NT2/D1 (cell line): ENCODE measurements around the gene ADAMTS7.

ENCODE experiments used
- DNase-seq: peaks from one replicate; pipeline ENCODE4 v3.0.0-alpha.2; 2011; ENCODE audit warnings: low read depth, low spot score
- H3K27me3 ChIP-seq: 2 replicates; pipeline ENCODE4 v1.6.0; 2011; ENCODE audit warnings: mild to moderate bottlenecking; ENCODE audit not compliant: insufficient read length, insufficient read depth
- H3K36me3 ChIP-seq: 2 replicates; pipeline ENCODE4 v1.6.1; 2011; ENCODE audit warnings: mild to moderate bottlenecking, low read length, mixed read lengths; ENCODE audit not compliant: insufficient read depth, insufficient read length
- H3K4me1 ChIP-seq: 2 replicates; pipeline ENCODE4 v1.5.1; 2011; ENCODE audit not compliant: insufficient read depth, insufficient read length
- H3K4me3 ChIP-seq: 2 replicates; pipeline ENCODE4 v1.5.1; 2011; ENCODE audit warnings: low read depth; ENCODE audit not compliant: insufficient read length
- H3K9ac ChIP-seq: 2 replicates; pipeline ENCODE4 v1.6.0; 2011; ENCODE audit warnings: low read depth; ENCODE audit not compliant: insufficient read length
- H3K9me3 ChIP-seq: 2 replicates; pipeline ENCODE4 v1.5.1; 2011; ENCODE audit warnings: mild to moderate bottlenecking, low read length; ENCODE audit not compliant: insufficient read depth
- SUZ12 ChIP-seq: IDR thresholded peaks from 2 replicates; pipeline ENCODE4 v1.6.1; 2011; ENCODE audit not compliant: insufficient read length, insufficient read depth; ENCODE audit errors: extremely low read depth
- YY1 ChIP-seq: IDR thresholded peaks from 2 replicates; pipeline ENCODE4 v1.6.1; 2011; ENCODE audit not compliant: insufficient read length, insufficient read depth
- ZNF274 ChIP-seq: IDR thresholded peaks from 2 replicates; pipeline ENCODE4 v1.6.1; 2011; ENCODE audit warnings: mild to moderate bottlenecking, low read depth, low read length

Gene ADAMTS7

GRCh38 chr15:78716651-78717050 is 94.6 kb downstream of the ADAMTS7 start:
- Histone ChIP-seq H3K4me1 (no peaks in the 10 kb centered on the region), H3K4me3 (no peak overlapping the region), H3K9ac (no peak overlapping the region), H3K9me3 (peaks cover 37% of the 10 kb centered on the region), H3K36me3 (no peaks in the 10 kb centered on the region), H3K27me3 (no peaks in the 10 kb centered on the region)
- TF ChIP-seq YY1 (no peak), ZNF274 (no peak), SUZ12 (no peak)
- DNase-seq = no peak

GRCh38 chr15:78715930-78716329 is 95.3 kb downstream of the ADAMTS7 start:
- Histone ChIP-seq H3K9me3 (peaks cover 37% of the 10 kb centered on the region), H3K36me3 (no peaks in the 10 kb centered on the region), H3K9ac (no peak overlapping the region), H3K27me3 (no peaks in the 10 kb centered on the region), H3K4me3 (no peak overlapping the region), H3K4me1 (no peaks in the 10 kb centered on the region)
- no peak for DNase-seq
- TF ChIP-seq SUZ12 = no peak
- TF ChIP-seq YY1 = no peak
- TF ChIP-seq ZNF274 = no peak

- DNase-seq = no peak
- H3K4me3 ChIP-seq = no peak overlapping the region
- no peaks in the 10 kb centered on the region for H3K27me3 ChIP-seq
- no peak overlapping the region for H3K9ac ChIP-seq
- TF ChIP-seq YY1 (no peak), ZNF274 (no peak), SUZ12 (no peak)
- peaks cover 37% of the 10 kb centered on the region for H3K9me3 ChIP-seq
- H3K4me1 ChIP-seq = no peaks in the 10 kb centered on the region
- no peaks in the 10 kb centered on the region for H3K36me3 ChIP-seq
Observed at GRCh38 chr15:78715434-78715833, 95.8 kb downstream of the ADAMTS7 start.

GRCh38 chr15:78714890-78715289 is 96.4 kb downstream of the ADAMTS7 start:
- no peaks in the 10 kb centered on the region for H3K36me3 ChIP-seq
- no peak overlapping the region for H3K9ac ChIP-seq
- peaks cover 4% of the 10 kb centered on the region for H3K27me3 ChIP-seq
- H3K4me1 ChIP-seq = no peaks in the 10 kb centered on the region
- no peak for TF ChIP-seq ZNF274
- no peak for TF ChIP-seq SUZ12
- TF ChIP-seq YY1 = no peak
- no peak for DNase-seq
- H3K4me3 ChIP-seq = no peak overlapping the region
- H3K9me3 ChIP-seq = peaks cover 37% of the 10 kb centered on the region

- Histone ChIP-seq H3K4me3 (no peak overlapping the region), H3K9ac (no peak overlapping the region), H3K27me3 (peaks cover 9% of the 10 kb centered on the region), H3K4me1 (no peaks in the 10 kb centered on the region), H3K9me3 (peaks cover 22% of the 10 kb centered on the region), H3K36me3 (no peaks in the 10 kb centered on the region)
- TF ChIP-seq ZNF274 (no peak), SUZ12 (no peak), YY1 (no peak)
- no peak for DNase-seq
Observed at GRCh38 chr15:78712797-78713515, 98.3 kb downstream of the ADAMTS7 start.

- Histone ChIP-seq H3K27me3 (peaks cover 9% of the 10 kb centered on the region), H3K4me3 (no peak overlapping the region), H3K9me3 (peaks cover 22% of the 10 kb centered on the region), H3K36me3 (no peaks in the 10 kb centered on the region), H3K9ac (no peak overlapping the region), H3K4me1 (no peaks in the 10 kb centered on the region)
- DNase-seq = no peak
- TF ChIP-seq ZNF274 = no peak
- no peak for TF ChIP-seq YY1
- no peak for TF ChIP-seq SUZ12
Observed at GRCh38 chr15:78711638-78712037, 99.6 kb downstream of the ADAMTS7 start.

GRCh38 chr15:78709263-78709882 is 101.9 kb downstream of the ADAMTS7 start:
- no peak overlapping the region for H3K4me3 ChIP-seq
- H3K36me3 ChIP-seq = no peaks in the 10 kb centered on the region
- no peaks in the 10 kb centered on the region for H3K4me1 ChIP-seq
- no peak for DNase-seq
- H3K27me3 ChIP-seq = peaks cover 9% of the 10 kb centered on the region
- H3K9ac ChIP-seq = no peak overlapping the region
- TF ChIP-seq SUZ12 (no peak), YY1 (no peak), ZNF274 (no peak)
- H3K9me3 ChIP-seq = peaks cover 31% of the 10 kb centered on the region
